Measurements from ENCODE around the gene C1orf226.

The C1orf226 gene

GRCh38 chr1:162366149-162366548 lies 15.4 kb upstream of the C1orf226 start:
- no peak for DNase-seq

- DNase-seq: no peak
Measured at GRCh38 chr1:162366671-162367070, 14.9 kb upstream of the C1orf226 start.

- no peak for DNase-seq
Measured at GRCh38 chr1:162367073-162367472, 14.5 kb upstream of the C1orf226 start.

- DNase-seq: no peak
Measured at GRCh38 chr1:162367772-162368171, 13.8 kb upstream of the C1orf226 start.

- no peak for DNase-seq
Measured at GRCh38 chr1:162368451-162368850, 13.1 kb upstream of the C1orf226 start.

GRCh38 chr1:162369571-162369970 lies 12.0 kb upstream of the C1orf226 start:
- DNase-seq: no peak

- DNase-seq: no peak
Measured at GRCh38 chr1:162370161-162370560, 11.4 kb upstream of the C1orf226 start.

GRCh38 chr1:162370721-162371120 lies 10.8 kb upstream of the C1orf226 start:
- DNase-seq: no peak

- DNase-seq: no peak
Measured at GRCh38 chr1:162371611-162372010, 9.9 kb upstream of the C1orf226 start.

- no peak for DNase-seq
Measured at GRCh38 chr1:162372159-162373071, 9.1 kb upstream of the C1orf226 start.

- DNase-seq: no peak
Measured at GRCh38 chr1:162373072-162373427, 8.5 kb upstream of the C1orf226 start.

GRCh38 chr1:162373541-162374260 lies 7.8 kb upstream of the C1orf226 start:
- DNase-seq: no peak

GRCh38 chr1:162374406-162374805 lies 7.1 kb upstream of the C1orf226 start:
- DNase-seq: no peak

GRCh38 chr1:162375463-162375862 lies 6.1 kb upstream of the C1orf226 start:
- DNase-seq: no peak

- no peak for DNase-seq
Measured at GRCh38 chr1:162376691-162377090, 4.8 kb upstream of the C1orf226 start, which contains the start of gene SPATA46. Gene SPATA46, minus strand, starts transcription at chr1:162376854. Its CDS starts 64 bp downstream, at chr1:162376790.

GRCh38 chr1:162380061-162380846 lies 1.3 kb upstream of the C1orf226 start:
- no peak for DNase-seq

- DNase-seq: no peak
Measured at GRCh38 chr1:162381941-162382750, 618 bp downstream of the C1orf226 start.

GRCh38 chr1:162383091-162383490 lies 1.6 kb downstream of the C1orf226 start:
- DNase-seq: no peak

- no peak for DNase-seq
Measured at GRCh38 chr1:162383516-162383915, 2.0 kb downstream of the C1orf226 start.

GRCh38 chr1:162384116-162384515 lies 2.6 kb downstream of the C1orf226 start:
- no peak for DNase-seq

- DNase-seq: no peak
Measured at GRCh38 chr1:162384601-162385279, 3.2 kb downstream of the C1orf226 start.

- DNase-seq: no peak
Measured at GRCh38 chr1:162385280-162385623, 3.7 kb downstream of the C1orf226 start.

Measured in NCI-H2171 treated with DMSO at 0.1 percent for 48 hours (cell line).